ENCODE measurements around the gene OGG1. TPM values are rescaled to one million over a fixed set of nuclear protein-coding genes. Genes with fewer than 3 reads are reported as not detected.
A peak's percentile ranks its signal among the peaks of the same experiment; 100 is the strongest.

The OGG1 gene
- total RNA-seq, 1 donor from 2014 or later = 15.3 TPM

DNA sequence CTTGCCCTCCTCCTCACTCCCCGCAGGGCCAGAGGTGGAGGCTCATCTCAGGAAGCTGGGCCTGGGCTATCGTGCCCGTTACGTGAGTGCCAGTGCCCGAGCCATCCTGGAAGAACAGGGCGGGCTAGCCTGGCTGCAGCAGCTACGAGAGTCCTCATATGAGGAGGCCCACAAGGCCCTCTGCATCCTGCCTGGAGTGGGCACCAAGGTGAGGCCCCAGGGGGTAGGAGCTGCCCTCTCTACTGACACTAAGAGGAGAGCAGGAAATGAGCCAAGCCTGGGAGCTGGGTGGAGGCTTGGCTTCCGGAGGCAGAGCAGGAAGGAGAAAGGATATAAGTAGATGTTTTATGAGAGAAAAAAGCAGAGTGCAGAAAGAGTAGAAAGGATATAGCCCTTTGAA is 4.9 kb downstream of the OGG1 start:
- H3K36me3 ChIP-seq (ENCODE audit: insufficient read depth, low read length) = peaks cover 6% of the 10 kb centered on the region
- no peak for DNase-seq (ENCODE audit: low read depth)
- peaks cover 12% of the 10 kb centered on the region for H3K4me1 ChIP-seq (ENCODE audit: insufficient read depth, low read length)
- no peak for TF ChIP-seq EZH2 (IDR thresholded peaks at IDR 0.05; ENCODE audit: insufficient read depth, low read length)
- TF ChIP-seq, protein P1, sequence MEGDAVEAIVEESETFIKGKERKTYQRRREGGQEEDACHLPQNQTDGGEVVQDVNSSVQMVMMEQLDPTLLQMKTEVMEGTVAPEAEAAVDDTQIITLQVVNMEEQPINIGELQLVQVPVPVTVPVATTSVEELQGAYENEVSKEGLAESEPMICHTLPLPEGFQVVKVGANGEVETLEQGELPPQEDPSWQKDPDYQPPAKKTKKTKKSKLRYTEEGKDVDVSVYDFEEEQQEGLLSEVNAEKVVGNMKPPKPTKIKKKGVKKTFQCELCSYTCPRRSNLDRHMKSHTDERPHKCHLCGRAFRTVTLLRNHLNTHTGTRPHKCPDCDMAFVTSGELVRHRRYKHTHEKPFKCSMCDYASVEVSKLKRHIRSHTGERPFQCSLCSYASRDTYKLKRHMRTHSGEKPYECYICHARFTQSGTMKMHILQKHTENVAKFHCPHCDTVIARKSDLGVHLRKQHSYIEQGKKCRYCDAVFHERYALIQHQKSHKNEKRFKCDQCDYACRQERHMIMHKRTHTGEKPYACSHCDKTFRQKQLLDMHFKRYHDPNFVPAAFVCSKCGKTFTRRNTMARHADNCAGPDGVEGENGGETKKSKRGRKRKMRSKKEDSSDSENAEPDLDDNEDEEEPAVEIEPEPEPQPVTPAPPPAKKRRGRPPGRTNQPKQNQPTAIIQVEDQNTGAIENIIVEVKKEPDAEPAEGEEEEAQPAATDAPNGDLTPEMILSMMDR (IDR thresholded peaks at IDR 0.05; ENCODE audit: insufficient read depth, low read depth, low read length) = no peak
- Mint-ChIP-seq H3K27ac (ENCODE audit: unreplicated experiment) (no peak overlapping the region), H3K36me3 (ENCODE audit: low read depth, unreplicated experiment) (peaks cover 25% of the 10 kb centered on the region), H3K27me3 (ENCODE audit: low read depth, unreplicated experiment) (no peaks in the 10 kb centered on the region), H3K9me3 (ENCODE audit: unreplicated experiment) (no peaks in the 10 kb centered on the region), H3K4me3 (ENCODE audit: unreplicated experiment) (no peak overlapping the region), H3K4me1 (ENCODE audit: low read depth, unreplicated experiment) (peaks cover 13% of the 10 kb centered on the region)
- no peaks in the 10 kb centered on the region for H4K20me1 ChIP-seq (ENCODE audit: insufficient read depth, low read length)
- H3K4me3 ChIP-seq (ENCODE audit: insufficient read depth, low read depth, low read length) = no peak overlapping the region
- no peak overlapping the region for H3K9ac ChIP-seq (ENCODE audit: low read length)
- H2AFZ ChIP-seq (ENCODE audit: low read depth, low read length) = no peak overlapping the region
- no peak overlapping the region for H3K27ac ChIP-seq (ENCODE audit: low read depth, low read length)
- no peak for FAIRE-seq
- no peaks in the 10 kb centered on the region for H3K27me3 ChIP-seq (ENCODE audit: insufficient read depth, low read length)
- H3K79me2 ChIP-seq (ENCODE audit: insufficient read depth, low read length) = peaks cover 20% of the 10 kb centered on the region
- H3K9me3 ChIP-seq (ENCODE audit: insufficient read depth, low read depth, low read length) = no peaks in the 10 kb centered on the region
- peak overlapping the region; percentile 4 for H3K4me2 ChIP-seq (ENCODE audit: low read length)

GRCh38 chr3:9757427-9757826 is 7.7 kb downstream of the OGG1 start:
- Histone ChIP-seq H4K20me1 (ENCODE audit: insufficient read depth, low read length) (no peaks in the 10 kb centered on the region), H3K9me3 (ENCODE audit: insufficient read depth, low read depth, low read length) (no peaks in the 10 kb centered on the region), H3K9ac (ENCODE audit: low read length) (no peak overlapping the region), H2AFZ (ENCODE audit: low read depth, low read length) (no peak overlapping the region), H3K27ac (ENCODE audit: low read depth, low read length) (no peak overlapping the region), H3K27me3 (ENCODE audit: insufficient read depth, low read length) (no peaks in the 10 kb centered on the region), H3K4me1 (ENCODE audit: insufficient read depth, low read length) (peaks cover 3% of the 10 kb centered on the region), H3K4me2 (ENCODE audit: low read length) (no peak overlapping the region), H3K36me3 (ENCODE audit: insufficient read depth, low read length) (peaks cover 6% of the 10 kb centered on the region), H3K79me2 (ENCODE audit: insufficient read depth, low read length) (no peaks in the 10 kb centered on the region), H3K4me3 (ENCODE audit: insufficient read depth, low read depth, low read length) (no peak overlapping the region)
- H3K4me1 Mint-ChIP-seq (ENCODE audit: low read depth, unreplicated experiment) = peaks cover 6% of the 10 kb centered on the region
- H3K4me3 Mint-ChIP-seq (ENCODE audit: unreplicated experiment) = no peak overlapping the region
- peaks cover 35% of the 10 kb centered on the region for H3K36me3 Mint-ChIP-seq (ENCODE audit: low read depth, unreplicated experiment)
- TF ChIP-seq EZH2 (IDR thresholded peaks at IDR 0.05; ENCODE audit: insufficient read depth, low read length) = no peak
- TF ChIP-seq, protein P1 (IDR thresholded peaks at IDR 0.05; ENCODE audit: insufficient read depth, low read depth, low read length) = no peak
- FAIRE-seq (no peak), DNase-seq (ENCODE audit: low read depth) (no peak)
- no peaks in the 10 kb centered on the region for H3K27me3 Mint-ChIP-seq (ENCODE audit: low read depth, unreplicated experiment)
- no peak overlapping the region for H3K27ac Mint-ChIP-seq (ENCODE audit: unreplicated experiment)
- H3K9me3 Mint-ChIP-seq (ENCODE audit: unreplicated experiment) = no peaks in the 10 kb centered on the region

DNA sequence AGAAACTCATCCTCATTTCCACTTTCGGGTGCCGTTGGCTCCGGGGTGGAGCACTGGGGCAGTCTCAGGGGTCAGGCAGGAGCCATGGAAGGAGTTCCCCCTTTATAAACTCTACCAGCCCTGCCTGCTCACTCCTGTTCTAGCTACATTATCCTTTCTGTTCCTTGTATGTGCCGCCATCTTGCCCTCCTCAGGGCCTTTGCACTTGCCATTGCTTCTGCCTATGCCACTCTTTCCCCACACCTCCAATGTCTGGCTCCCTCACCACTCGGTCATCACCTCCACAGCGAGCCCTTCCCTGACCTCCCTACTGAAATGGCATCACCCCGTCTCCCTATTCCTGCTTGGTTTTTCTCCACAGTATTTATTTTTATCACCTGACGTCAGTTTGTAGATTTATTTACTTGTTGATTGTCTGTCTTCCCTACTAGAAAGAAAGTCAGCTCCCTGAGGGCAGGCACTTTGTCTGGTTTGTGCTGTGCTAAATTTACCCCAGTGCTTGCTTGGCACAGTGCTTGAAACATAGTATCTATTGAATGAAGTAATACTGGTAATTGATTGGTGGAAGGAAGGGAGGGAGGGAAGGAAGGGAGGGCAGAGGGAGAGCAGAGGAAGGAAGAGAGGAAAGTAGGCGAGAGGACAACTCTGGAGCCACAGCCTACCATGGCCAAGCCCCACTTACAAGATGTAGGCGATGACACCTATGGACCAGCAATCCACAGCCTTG is 11.2 kb downstream of the OGG1 start:
- Mint-ChIP-seq H3K4me1 (ENCODE audit: low read depth, unreplicated experiment) (no peaks in the 10 kb centered on the region), H3K4me3 (ENCODE audit: unreplicated experiment) (no peak overlapping the region), H3K27ac (ENCODE audit: unreplicated experiment) (no peak overlapping the region), H3K27me3 (ENCODE audit: low read depth, unreplicated experiment) (no peaks in the 10 kb centered on the region), H3K36me3 (ENCODE audit: low read depth, unreplicated experiment) (peaks cover 36% of the 10 kb centered on the region), H3K9me3 (ENCODE audit: unreplicated experiment) (no peaks in the 10 kb centered on the region)
- Histone ChIP-seq H3K4me2 (ENCODE audit: low read length) (no peak overlapping the region), H3K27ac (ENCODE audit: low read depth, low read length) (no peak overlapping the region), H3K27me3 (ENCODE audit: insufficient read depth, low read length) (no peaks in the 10 kb centered on the region), H3K36me3 (ENCODE audit: insufficient read depth, low read length) (peaks cover 6% of the 10 kb centered on the region), H3K9me3 (ENCODE audit: insufficient read depth, low read depth, low read length) (no peaks in the 10 kb centered on the region), H3K4me3 (ENCODE audit: insufficient read depth, low read depth, low read length) (no peak overlapping the region), H3K4me1 (ENCODE audit: insufficient read depth, low read length) (no peaks in the 10 kb centered on the region), H4K20me1 (ENCODE audit: insufficient read depth, low read length) (no peaks in the 10 kb centered on the region), H3K79me2 (ENCODE audit: insufficient read depth, low read length) (no peaks in the 10 kb centered on the region), H2AFZ (ENCODE audit: low read depth, low read length) (no peak overlapping the region), H3K9ac (ENCODE audit: low read length) (no peak overlapping the region)
- FAIRE-seq (no peak), DNase-seq (ENCODE audit: low read depth) (no peak)
- TF ChIP-seq, protein P1 (IDR thresholded peaks at IDR 0.05; ENCODE audit: insufficient read depth, low read depth, low read length) = no peak
- TF ChIP-seq EZH2 (IDR thresholded peaks at IDR 0.05; ENCODE audit: insufficient read depth, low read length) = no peak

Data from astrocyte (in vitro differentiated cells and primary cell).